Hindlimb muscle (tissue), 1 donor: ENCODE measurements around the gene CTNNA3. TPM values are rescaled to one million over a fixed set of nuclear protein-coding genes. Genes with fewer than 3 reads are reported as not detected.

ENCODE experiments used
- DNase-seq: peaks from one replicate; pipeline ENCODE4 v3.0.0-alpha.2; 2013
- polyA plus RNA-seq: library from polyadenylated mRNA; unstranded; fragments of 120-200 nt; gene quantifications from one replicate; pipeline ENCODE4 v1.2.1, GENCODE V29; 2013; ENCODE audit not compliant: insufficient read length

The CTNNA3 gene
- polyA plus RNA-seq, 1 donor: 7.5 TPM

- DNase-seq: no peak
These were observed 851.6 kb downstream of the CTNNA3 start for GRCh38 chr10:66844176-66844942.

- no peak for DNase-seq
These were observed 852.6 kb downstream of the CTNNA3 start for GRCh38 chr10:66843396-66843795.

GRCh38 chr10:66842867-66843266 lies 853.1 kb downstream of the CTNNA3 start:
- DNase-seq: no peak

- DNase-seq: no peak
These were observed 853.6 kb downstream of the CTNNA3 start for GRCh38 chr10:66842371-66842770.

GRCh38 chr10:66838656-66839055 lies 857.3 kb downstream of the CTNNA3 start:
- no peak for DNase-seq

GRCh38 chr10:66837990-66838389 lies 858.0 kb downstream of the CTNNA3 start:
- DNase-seq: no peak

- no peak for DNase-seq
These were observed 858.7 kb downstream of the CTNNA3 start for GRCh38 chr10:66837335-66837734.

GRCh38 chr10:66836771-66837170 lies 859.2 kb downstream of the CTNNA3 start:
- DNase-seq: no peak

- DNase-seq: no peak
These were observed 859.9 kb downstream of the CTNNA3 start for GRCh38 chr10:66836057-66836456.

- no peak for DNase-seq
These were observed 860.6 kb downstream of the CTNNA3 start for GRCh38 chr10:66835400-66835799.

- DNase-seq: no peak
These were observed 861.2 kb downstream of the CTNNA3 start for GRCh38 chr10:66834802-66835201.

GRCh38 chr10:66833861-66834260 lies 862.1 kb downstream of the CTNNA3 start:
- DNase-seq: no peak

- no peak for DNase-seq
These were observed 863.1 kb downstream of the CTNNA3 start for GRCh38 chr10:66832781-66833422.

- no peak for DNase-seq
These were observed 867.0 kb downstream of the CTNNA3 start for GRCh38 chr10:66828957-66829356.

GRCh38 chr10:66827353-66827752 lies 868.6 kb downstream of the CTNNA3 start:
- DNase-seq: no peak

GRCh38 chr10:66823301-66823700 lies 872.7 kb downstream of the CTNNA3 start:
- DNase-seq: no peak

- DNase-seq: no peak
These were observed 873.2 kb downstream of the CTNNA3 start for GRCh38 chr10:66822801-66823200.

GRCh38 chr10:66819691-66820090 lies 876.3 kb downstream of the CTNNA3 start:
- no peak for DNase-seq

- no peak for DNase-seq
These were observed 882.9 kb downstream of the CTNNA3 start for GRCh38 chr10:66813122-66813521.

- no peak for DNase-seq
These were observed 884.8 kb downstream of the CTNNA3 start for GRCh38 chr10:66811211-66811610.

GRCh38 chr10:66809402-66809801 lies 886.6 kb downstream of the CTNNA3 start:
- no peak for DNase-seq

GRCh38 chr10:66805612-66806011 lies 890.4 kb downstream of the CTNNA3 start:
- no peak for DNase-seq

GRCh38 chr10:66804962-66805361 lies 891.0 kb downstream of the CTNNA3 start:
- DNase-seq: no peak

- DNase-seq: no peak
These were observed 892.8 kb downstream of the CTNNA3 start for GRCh38 chr10:66803174-66803573.
